OCI-LY7 (cell line): Measurements from ENCODE around the gene TCF12. TPM values are rescaled to one million over a fixed set of nuclear protein-coding genes. Genes with fewer than 3 reads are reported as not detected.

Experiments
- BruUV-seq: library from RNA; stranded (reverse); fragments of 400-500 nt; replicated peaks from 2 replicates; lab custom pipeline; 2021; lab: Mats Ljungman, UMichigan
- CTCF ChIA-PET: fragments of 300-600 bp; sonication (Branson Sonifier 250); formaldehyde crosslinking; loops from one replicate; lab custom pipeline; 2022; ENCODE audit warnings: antibody characterized with exemption; ENCODE audit not compliant: unreplicated experiment; lab: Charles Lee
- POLR2A ChIA-PET: fragments of 300-600 bp; sonication (Branson Sonifier 250); formaldehyde crosslinking; loops from one replicate; lab custom pipeline; 2022; ENCODE audit warnings: antibody characterized with exemption; lab: Charles Lee
- DNase-seq: peaks from one replicate; pipeline ENCODE4 v3.0.0-alpha.2; 2015; ENCODE audit warnings: low spot score
- H2AFZ ChIP-seq: fragments of 200-600 bp; sonication (generic), shearing (Covaris generic); 2 replicates; pipeline ENCODE4 v1.6.1; 2014; ENCODE audit warnings: mild to moderate bottlenecking, antibody characterized with exemption, low read length, moderate library complexity
- H3K27ac ChIP-seq: fragments of 200-600 bp; sonication (generic); 2 replicates; pipeline ENCODE4 v1.5.1; 2014; ENCODE audit warnings: mixed run types, low read depth, mild to moderate bottlenecking, moderate library complexity, low read length, inconsistent platforms; ENCODE audit not compliant: poor library complexity, severe bottlenecking
- H3K36me3 ChIP-seq: fragments of 200-600 bp; sonication (generic); 2 replicates; pipeline ENCODE4 v1.6.1; 2014; ENCODE audit warnings: mild to moderate bottlenecking, antibody characterized with exemption, low read length, moderate library complexity, mixed read lengths; ENCODE audit not compliant: insufficient read depth
- H3K4me1 ChIP-seq: fragments of 200-600 bp; sonication (generic); 2 replicates; pipeline ENCODE4 v1.5.1; 2014; ENCODE audit warnings: mild to moderate bottlenecking, low read length; ENCODE audit not compliant: insufficient read depth, poor library complexity, severe bottlenecking
- H3K4me2 ChIP-seq: fragments of 200-600 bp; sonication (generic); 2 replicates; pipeline ENCODE4 v1.6.1; 2014; ENCODE audit warnings: mild to moderate bottlenecking, low read length
- H3K4me3 ChIP-seq: fragments of 200-600 bp; sonication (generic); 2 replicates; pipeline ENCODE4 v1.5.1; 2014; ENCODE audit warnings: mild to moderate bottlenecking, low read depth, low read length; ENCODE audit not compliant: poor library complexity, severe bottlenecking
- H3K79me2 ChIP-seq: fragments of 200-600 bp; sonication (generic); 2 replicates; pipeline ENCODE4 v1.6.1; 2016; ENCODE audit warnings: low read depth, mild to moderate bottlenecking, low read length, moderate library complexity, mixed read lengths; ENCODE audit not compliant: insufficient read depth
- H3K9me2 ChIP-seq: fragments of 200-600 bp; sonication (generic); 2 replicates; pipeline ENCODE4 v1.6.1; 2016; ENCODE audit warnings: mild to moderate bottlenecking, low read length, mixed read lengths; ENCODE audit not compliant: insufficient read depth
- H3K9me3 ChIP-seq: fragments of 200-600 bp; sonication (generic); 2 replicates; pipeline ENCODE4 v1.6.1; 2014; ENCODE audit warnings: mild to moderate bottlenecking, mixed run types, low read length, mixed read lengths
- H4K20me1 ChIP-seq: fragments of 200-600 bp; sonication (generic); 2 replicates; pipeline ENCODE4 v1.6.1; 2014; ENCODE audit warnings: mild to moderate bottlenecking, antibody characterized with exemption, low read length, moderate library complexity, mixed read lengths; ENCODE audit not compliant: insufficient read depth
- EZH2phosphoT487 ChIP-seq: fragments of 200-600 bp; sonication (generic); IDR thresholded peaks from 2 replicates; pipeline ENCODE4 v1.6.1; 2018; ENCODE audit warnings: low read depth, borderline replicate concordance, mild to moderate bottlenecking, mixed run types, antibody characterized with exemption, low read length, moderate library complexity, mixed read lengths
- intact Hi-C: fragments of 100-400 bp; cut with micrococcal nuclease; formaldehyde crosslinking; loops from one replicate; pipeline ENCODE4 v1.10.0; 2022; ENCODE audit not compliant: unreplicated experiment
- total RNA-seq, 2 experiments: library from RNA; depleted of rRNA in 1 of 2; stranded (reverse); fragments of >200 nt in 1 of 2; shearing (Covaris generic) in 1 of 2; gene quantifications; 2 replicates each; pipeline ENCODE4 v1.2.3, GENCODE V29; 2014 to 2022
- TF ChIP-seq, protein P1 (sequence below): fragments of 200-600 bp; sonication (generic); conservative IDR thresholded peaks from 2 replicates; pipeline ENCODE4 v1.5.1; 2014; ENCODE audit warnings: mild to moderate bottlenecking, antibody characterized with exemption, low read length, moderate library complexity, mixed read lengths

The TCF12 gene
- total RNA-seq, 2 experiments from 2014 or later: 51.6 to 139 TPM

DNA sequence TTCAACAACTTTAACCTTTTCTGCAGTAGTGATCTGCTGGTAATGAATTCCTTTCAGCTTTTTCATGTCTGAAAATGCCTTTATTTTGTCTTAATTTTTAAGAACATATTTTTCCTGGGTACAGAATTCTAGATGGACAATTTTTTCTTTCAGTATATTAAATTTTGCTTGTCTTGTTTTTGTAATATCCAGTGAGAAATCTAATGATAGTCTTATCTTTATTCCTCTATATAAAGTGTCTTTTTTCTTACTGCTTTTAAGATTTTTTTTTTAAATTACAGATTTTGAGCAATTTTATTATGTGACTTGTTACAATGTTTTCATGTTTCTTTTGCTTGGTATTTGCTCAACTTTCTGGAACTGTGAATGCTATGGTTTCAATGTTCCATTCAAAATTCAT lies 38.1 kb downstream of the TCF12 start:
- H3K27ac ChIP-seq: no peak overlapping the region
- peaks cover under 1% of the 10 kb centered on the region for H3K4me1 ChIP-seq
- no peaks in the 10 kb centered on the region for H4K20me1 ChIP-seq
- peaks cover 63% of the 10 kb centered on the region for H3K79me2 ChIP-seq
- H3K9me2 ChIP-seq: no peaks in the 10 kb centered on the region
- intact Hi-C loops: no loop called here
- no peak for DNase-seq
- TF ChIP-seq, protein P1, sequence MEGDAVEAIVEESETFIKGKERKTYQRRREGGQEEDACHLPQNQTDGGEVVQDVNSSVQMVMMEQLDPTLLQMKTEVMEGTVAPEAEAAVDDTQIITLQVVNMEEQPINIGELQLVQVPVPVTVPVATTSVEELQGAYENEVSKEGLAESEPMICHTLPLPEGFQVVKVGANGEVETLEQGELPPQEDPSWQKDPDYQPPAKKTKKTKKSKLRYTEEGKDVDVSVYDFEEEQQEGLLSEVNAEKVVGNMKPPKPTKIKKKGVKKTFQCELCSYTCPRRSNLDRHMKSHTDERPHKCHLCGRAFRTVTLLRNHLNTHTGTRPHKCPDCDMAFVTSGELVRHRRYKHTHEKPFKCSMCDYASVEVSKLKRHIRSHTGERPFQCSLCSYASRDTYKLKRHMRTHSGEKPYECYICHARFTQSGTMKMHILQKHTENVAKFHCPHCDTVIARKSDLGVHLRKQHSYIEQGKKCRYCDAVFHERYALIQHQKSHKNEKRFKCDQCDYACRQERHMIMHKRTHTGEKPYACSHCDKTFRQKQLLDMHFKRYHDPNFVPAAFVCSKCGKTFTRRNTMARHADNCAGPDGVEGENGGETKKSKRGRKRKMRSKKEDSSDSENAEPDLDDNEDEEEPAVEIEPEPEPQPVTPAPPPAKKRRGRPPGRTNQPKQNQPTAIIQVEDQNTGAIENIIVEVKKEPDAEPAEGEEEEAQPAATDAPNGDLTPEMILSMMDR: no peak
- no peak for TF ChIP-seq EZH2phosphoT487
- H3K36me3 ChIP-seq: no peaks in the 10 kb centered on the region; the same call in 1 of the 2 replicates
- H2AFZ ChIP-seq: no peak overlapping the region
- H3K9me3 ChIP-seq: peaks cover 19% of the 10 kb centered on the region; the same call in 1 of the 2 replicates
- no TSS peak for BruUV-seq
- no peak overlapping the region for H3K4me2 ChIP-seq
- POLR2A ChIA-PET: no interaction called here
- no peak overlapping the region for H3K4me3 ChIP-seq
- CTCF ChIA-PET: no interaction called here

DNA sequence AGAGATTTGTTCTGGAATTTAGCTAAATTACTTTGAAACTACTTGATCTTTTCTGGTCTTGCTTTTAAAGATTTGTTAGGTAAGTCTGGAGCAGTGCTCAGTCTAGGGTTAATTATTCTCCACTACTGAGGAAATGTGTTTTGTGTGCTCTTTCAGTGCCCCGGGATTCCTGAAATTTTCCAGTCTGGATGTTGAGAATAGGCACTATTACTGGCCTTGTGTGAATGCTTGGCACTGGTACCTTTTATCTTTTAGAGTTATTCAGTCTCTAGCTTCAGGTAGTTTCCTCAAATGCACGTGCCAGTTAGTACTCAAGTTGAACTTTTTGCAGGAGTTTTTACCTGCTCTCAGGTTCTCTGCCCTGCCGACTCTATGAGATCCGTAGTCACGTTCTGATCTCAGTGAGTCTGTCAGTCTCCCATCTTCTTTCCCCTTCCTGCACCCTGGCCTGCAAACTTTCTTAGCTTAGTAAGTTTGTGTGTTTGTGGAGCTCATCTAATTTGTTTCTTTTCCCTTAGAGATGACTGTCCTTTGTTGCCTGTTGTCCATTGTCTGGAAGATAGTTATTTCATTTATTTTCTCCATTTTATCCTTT lies 39.5 kb downstream of the TCF12 start:
- Histone ChIP-seq H3K4me1 (no peaks in the 10 kb centered on the region), H3K4me3 (no peak overlapping the region), H3K79me2 (peaks cover 49% of the 10 kb centered on the region), H3K27ac (no peak overlapping the region), H3K4me2 (no peak overlapping the region), H3K9me3 (peaks cover 19% of the 10 kb centered on the region; the same call in 1 of the 2 replicates), H3K9me2 (no peaks in the 10 kb centered on the region), H3K36me3 (no peaks in the 10 kb centered on the region; the same call in 1 of the 2 replicates), H2AFZ (no peak overlapping the region), H4K20me1 (no peaks in the 10 kb centered on the region)
- CTCF ChIA-PET: no interaction called here
- POLR2A ChIA-PET: interaction anchor here (1.1 to 2.4 kb wide), 2 partner anchors 9 to 75 kb away, joined by 3 to 10 read pairs; no protein-coding TSS in a partner anchor
- no TSS peak for BruUV-seq
- intact Hi-C loops: no loop called here
- DNase-seq: no peak
- TF ChIP-seq, protein P1: no peak
- TF ChIP-seq EZH2phosphoT487: no peak

DNA sequence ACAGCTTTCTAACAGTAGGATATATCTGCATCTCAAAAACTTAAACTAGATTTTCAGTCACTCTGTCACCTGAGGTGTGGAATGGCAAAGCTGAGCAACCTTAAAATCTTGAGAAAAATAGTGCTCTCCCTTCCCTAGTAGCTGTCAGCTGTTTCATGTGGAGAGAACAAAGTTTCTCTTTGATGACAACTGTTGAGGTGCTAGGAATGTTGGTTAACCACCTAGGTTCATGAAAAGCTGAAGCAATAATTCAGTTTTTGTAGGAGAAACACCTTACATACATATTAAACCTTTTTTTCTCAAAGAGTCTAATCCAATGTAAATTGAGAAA lies 40.8 kb downstream of the TCF12 start:
- peaks cover 39% of the 10 kb centered on the region for H3K79me2 ChIP-seq

More for the DNA sequence above, 40.8 kb downstream of the TCF12 start:
- ChIA-PET CTCF (no interaction called here), POLR2A (interaction anchor here (2.4 kb wide), 1 partner anchor 10 kb away, joined by 10 read pairs; no protein-coding TSS in a partner anchor)
- no peaks in the 10 kb centered on the region for H3K9me2 ChIP-seq
- DNase-seq: no peak
- no peaks in the 10 kb centered on the region; the same call in 1 of the 2 replicates for H3K36me3 ChIP-seq
- no peak overlapping the region for H3K27ac ChIP-seq
- H3K4me2 ChIP-seq: no peak overlapping the region
- H3K9me3 ChIP-seq: peaks cover 13% of the 10 kb centered on the region; the same call in 1 of the 2 replicates
- intact Hi-C loops: no loop called here
- BruUV-seq: no TSS peak
- no peaks in the 10 kb centered on the region for H3K4me1 ChIP-seq
- H3K4me3 ChIP-seq: no peak overlapping the region
- H4K20me1 ChIP-seq: no peaks in the 10 kb centered on the region
- TF ChIP-seq EZH2phosphoT487: no peak
- H2AFZ ChIP-seq: no peak overlapping the region
